Activated naive CD4-positive, alpha-beta T cell treated with anti-CD3 and anti-CD28 coated beads, Interleukin-2, amount 10 ng/mL, durations not matched to agents 7 days and 5 days (primary cell): ENCODE data around the gene KNSTRN.
A peak's percentile ranks its signal among the peaks of the same experiment; 100 is the strongest.

ENCODE experiments used
- CTCF ChIA-PET: fragments of 350-600 bp; sonication (Branson Sonifier 250); formaldehyde crosslinking; loops from one replicate; lab custom pipeline; 2021; ENCODE audit warnings: antibody characterized with exemption; lab: Charles Lee
- DNase-seq: peaks from one replicate; pipeline ENCODE4 v3.0.0-alpha.2; 2020
- H3K27ac Mint-ChIP-seq: one replicate; pipeline ENCODE4 v1.8.0; 2021; ENCODE audit warnings: mild to moderate bottlenecking, moderate library complexity, mixed read lengths
- H3K27me3 Mint-ChIP-seq: one replicate; pipeline ENCODE4 v1.8.0; 2021; ENCODE audit warnings: mild to moderate bottlenecking, mixed read lengths
- H3K36me3 Mint-ChIP-seq: one replicate; pipeline ENCODE4 v1.8.0; 2021; ENCODE audit warnings: mixed read lengths
- H3K4me1 Mint-ChIP-seq: one replicate; pipeline ENCODE4 v1.8.0; 2021; ENCODE audit warnings: mixed read lengths
- H3K4me3 Mint-ChIP-seq: one replicate; pipeline ENCODE4 v1.8.0; 2021; ENCODE audit warnings: mild to moderate bottlenecking, moderate library complexity, mixed read lengths
- H3K9me3 Mint-ChIP-seq: one replicate; pipeline ENCODE4 v1.8.0; 2021; ENCODE audit warnings: mixed read lengths

Gene KNSTRN

DNA sequence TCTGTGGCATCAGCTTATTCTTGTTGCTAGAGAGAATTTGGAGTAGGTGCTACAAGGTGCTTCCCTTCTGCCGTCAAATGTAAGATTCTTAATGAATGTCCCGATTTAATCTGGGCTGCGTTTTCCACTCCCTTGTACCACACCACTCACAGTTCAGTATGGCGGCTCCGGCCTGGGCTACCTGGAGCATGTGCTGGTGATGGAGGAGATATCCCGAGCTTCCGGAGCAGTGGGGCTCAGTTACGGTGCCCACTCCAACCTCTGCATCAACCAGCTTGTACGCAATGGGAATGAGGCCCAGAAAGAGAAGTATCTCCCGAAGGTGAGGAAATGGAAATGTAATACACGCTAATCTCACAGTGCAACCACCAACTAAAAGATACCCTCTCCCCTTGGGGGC, 28.0 kb downstream of the KNSTRN start:
- peaks cover 50% of the 10 kb centered on the region for H3K36me3 Mint-ChIP-seq
- no peak overlapping the region for H3K4me3 Mint-ChIP-seq
- H3K27ac Mint-ChIP-seq, result no peak overlapping the region
- H3K4me1 Mint-ChIP-seq, result peaks cover 36% of the 10 kb centered on the region
- DNase-seq, result no peak
- H3K27me3 Mint-ChIP-seq, result no peaks in the 10 kb centered on the region
- H3K9me3 Mint-ChIP-seq, result no peaks in the 10 kb centered on the region
- CTCF ChIA-PET, result interaction anchor here (0.8 to 2.2 kb wide), 4 partner anchors 11 to 73 kb away, joined by 3 to 10 read pairs (median 4); no protein-coding TSS in a partner anchor

DNA sequence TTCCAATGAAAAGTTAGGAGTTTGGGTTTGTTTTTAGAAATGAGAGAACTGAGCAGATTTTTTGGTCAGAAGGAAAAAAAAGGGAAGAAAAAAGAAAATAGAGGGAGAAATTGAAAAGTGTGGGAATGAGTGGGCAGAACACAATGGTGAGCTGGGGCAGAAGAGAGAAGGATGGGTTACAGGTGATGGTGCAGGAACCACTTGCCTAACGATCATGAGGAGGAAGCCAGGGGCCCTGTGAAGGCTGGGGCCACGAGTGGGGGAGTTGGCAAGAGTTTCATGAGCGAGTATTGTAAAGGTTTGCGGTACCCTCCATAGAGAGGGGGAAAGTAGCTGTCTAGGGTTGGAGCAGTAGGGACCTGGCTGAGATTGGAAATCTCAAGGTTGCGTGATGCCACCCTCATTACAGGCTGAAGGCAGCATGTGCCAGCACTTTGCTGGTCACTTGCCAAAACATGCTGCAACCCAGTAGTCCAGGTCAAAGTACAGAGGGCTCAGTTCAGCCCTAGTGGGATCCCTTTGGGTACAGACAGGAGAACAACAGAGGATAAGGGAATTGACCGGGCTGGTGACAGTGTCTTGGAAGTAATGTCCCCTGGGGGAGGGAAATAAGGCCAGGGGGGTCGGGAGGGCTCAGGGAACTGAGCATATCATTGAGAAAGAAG, 29.7 kb downstream of the KNSTRN start:
- DNase-seq, result no peak
- Mint-ChIP-seq H3K4me1 (peaks cover 24% of the 10 kb centered on the region), H3K9me3 (no peaks in the 10 kb centered on the region), H3K36me3 (peaks cover 52% of the 10 kb centered on the region), H3K4me3 (no peak overlapping the region), H3K27me3 (no peaks in the 10 kb centered on the region), H3K27ac (no peak overlapping the region)
- CTCF ChIA-PET, result interaction anchor here (1.4 kb wide), 1 partner anchor 74 kb away, joined by 4 read pairs; no protein-coding TSS in a partner anchor

GRCh38 chr15:40413036-40413435, 30.5 kb downstream of the KNSTRN start:
- H3K36me3 Mint-ChIP-seq, result peaks cover 51% of the 10 kb centered on the region
- CTCF ChIA-PET, result interaction anchor here (1.3 to 1.4 kb wide), 2 partner anchors 69 to 75 kb away, joined by 3 to 4 read pairs; no protein-coding TSS in a partner anchor
- no peaks in the 10 kb centered on the region for H3K9me3 Mint-ChIP-seq
- no peak overlapping the region for H3K4me3 Mint-ChIP-seq
- no peak overlapping the region for H3K27ac Mint-ChIP-seq
- H3K27me3 Mint-ChIP-seq, result no peaks in the 10 kb centered on the region
- DNase-seq, result no peak
- H3K4me1 Mint-ChIP-seq, result peaks cover 16% of the 10 kb centered on the region

DNA sequence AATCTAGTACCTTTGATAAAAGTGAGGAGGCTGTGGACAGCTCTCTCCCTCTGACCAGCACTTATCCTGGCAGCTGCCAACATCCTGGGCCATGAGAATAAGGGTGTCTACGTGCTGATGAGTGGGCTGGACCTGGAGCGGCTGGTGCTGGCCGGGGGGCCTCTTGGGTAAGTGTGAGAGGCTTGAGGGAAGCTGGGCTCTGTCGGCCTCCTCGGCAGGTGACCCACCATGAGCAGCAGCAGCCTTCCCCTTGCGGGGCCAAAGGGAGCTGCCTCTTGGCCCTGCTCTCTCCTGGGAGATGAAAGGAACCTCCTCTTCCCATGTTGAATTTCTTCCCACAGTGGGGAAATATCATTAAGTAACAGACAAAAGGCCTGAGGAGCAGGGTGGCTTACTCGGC, 32.3 kb downstream of the KNSTRN start:
- H3K4me3 Mint-ChIP-seq, result no peak overlapping the region
- peak overlapping the region; percentile 55 for H3K27ac Mint-ChIP-seq
- CTCF ChIA-PET, result interaction anchor here (1.2 kb wide), 1 partner anchor 11 kb away, joined by 3 read pairs; no protein-coding TSS in a partner anchor
- no peaks in the 10 kb centered on the region for H3K27me3 Mint-ChIP-seq
- no peaks in the 10 kb centered on the region for H3K9me3 Mint-ChIP-seq
- peaks cover 41% of the 10 kb centered on the region for H3K36me3 Mint-ChIP-seq
- no peak for DNase-seq
- peaks cover 4% of the 10 kb centered on the region for H3K4me1 Mint-ChIP-seq

DNA sequence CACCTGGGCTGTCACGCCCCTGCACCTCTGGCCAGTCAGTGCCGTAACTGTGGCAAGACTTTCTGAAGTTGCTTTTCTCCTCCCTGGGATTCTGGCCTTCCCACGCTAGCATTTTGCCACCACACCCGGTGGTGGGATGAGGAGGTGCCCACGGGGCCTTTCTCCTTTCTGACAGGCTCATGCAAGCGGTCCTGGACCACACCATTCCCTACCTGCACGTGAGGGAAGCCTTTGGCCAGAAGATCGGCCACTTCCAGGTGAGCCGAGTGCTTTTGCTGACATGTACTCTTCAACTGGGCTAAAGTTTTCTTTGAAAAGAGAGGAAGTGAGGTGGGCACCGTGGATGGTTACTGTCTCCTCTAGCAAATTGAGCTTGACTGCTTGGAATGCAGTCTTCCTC, 32.7 kb downstream of the KNSTRN start:
- H3K27ac Mint-ChIP-seq, result no peak overlapping the region
- CTCF ChIA-PET, result interaction anchor here (1.0 to 1.2 kb wide), 2 partner anchors 10 to 77 kb away, joined by 3 read pairs; no protein-coding TSS in a partner anchor
- no peak overlapping the region for H3K4me3 Mint-ChIP-seq
- H3K27me3 Mint-ChIP-seq, result no peaks in the 10 kb centered on the region
- no peaks in the 10 kb centered on the region for H3K9me3 Mint-ChIP-seq
- H3K36me3 Mint-ChIP-seq, result peaks cover 39% of the 10 kb centered on the region
- H3K4me1 Mint-ChIP-seq, result peaks cover under 1% of the 10 kb centered on the region
- DNase-seq, result no peak

GRCh38 chr15:40416056-40416455, 33.5 kb downstream of the KNSTRN start:
- CTCF ChIA-PET, result interaction anchor here (1.0 kb wide), 1 partner anchor 78 kb away, joined by 3 read pairs; no protein-coding TSS in a partner anchor
- DNase-seq, result no peak
- peaks cover 3% of the 10 kb centered on the region for H3K27me3 Mint-ChIP-seq
- no peak overlapping the region for H3K27ac Mint-ChIP-seq
- peaks cover 33% of the 10 kb centered on the region for H3K36me3 Mint-ChIP-seq
- H3K4me3 Mint-ChIP-seq, result no peak overlapping the region
- H3K4me1 Mint-ChIP-seq, result no peaks in the 10 kb centered on the region
- no peaks in the 10 kb centered on the region for H3K9me3 Mint-ChIP-seq

DNA sequence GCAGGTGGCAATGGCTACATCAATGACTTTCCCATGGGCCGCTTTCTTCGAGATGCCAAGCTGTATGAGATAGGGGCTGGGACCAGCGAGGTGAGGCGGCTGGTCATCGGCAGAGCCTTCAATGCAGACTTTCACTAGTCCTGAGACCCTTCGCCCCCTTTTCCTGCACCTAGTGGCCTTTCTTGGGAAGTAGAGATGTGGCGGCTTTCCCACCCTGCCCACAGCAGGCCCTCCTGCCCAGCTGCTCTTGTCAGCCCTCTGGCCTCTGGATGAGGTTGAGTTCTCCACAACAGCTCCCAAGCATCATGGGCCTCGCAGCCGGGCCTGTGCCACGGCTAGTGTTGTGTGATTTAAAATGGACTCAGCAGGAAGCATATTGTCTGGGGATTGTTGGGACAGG, 35.6 kb downstream of the KNSTRN start:
- Mint-ChIP-seq H3K4me1 (no peaks in the 10 kb centered on the region), H3K4me3 (no peak overlapping the region), H3K36me3 (peaks cover 18% of the 10 kb centered on the region), H3K27me3 (peaks cover 10% of the 10 kb centered on the region), H3K27ac (no peak overlapping the region), H3K9me3 (no peaks in the 10 kb centered on the region)
- CTCF ChIA-PET, result interaction anchor here (1.2 to 10.4 kb wide), 4 partner anchors 49 to 143 kb away, joined by 3 to 152 read pairs (median 3); partner anchors contain the start of gene CCDC9B
- no peak for DNase-seq

DNA sequence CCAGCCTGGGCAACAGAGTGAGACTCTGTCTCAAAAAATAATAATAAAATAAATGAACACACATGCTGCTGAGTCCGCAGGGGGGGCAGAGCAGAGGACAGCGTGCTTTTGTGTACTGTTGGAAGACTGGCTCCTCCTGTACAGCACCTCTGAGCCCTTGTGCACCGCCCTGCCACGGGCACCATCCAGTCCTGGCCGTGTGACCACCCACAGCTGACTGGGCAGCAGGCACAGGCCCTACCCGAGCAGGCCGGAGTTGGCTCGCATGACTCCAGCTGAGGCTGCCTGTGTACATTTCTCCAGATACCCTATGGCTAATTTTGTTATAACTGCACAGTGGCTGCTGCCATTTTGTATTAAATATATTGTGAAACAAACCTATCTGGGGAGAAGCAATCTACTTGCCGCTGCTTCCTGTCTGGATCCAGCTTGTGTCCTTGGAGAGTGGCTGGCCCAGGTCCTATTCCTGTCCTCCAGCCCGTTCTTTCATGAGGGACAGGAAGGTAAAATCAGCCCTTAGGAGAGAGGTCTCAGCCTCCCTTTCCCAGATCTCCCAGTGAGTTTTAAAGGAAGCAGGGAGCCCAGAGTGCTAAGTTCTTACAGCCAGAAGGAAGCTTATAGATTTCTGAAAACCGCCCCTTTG, 37.7 kb downstream of the KNSTRN start:
- Mint-ChIP-seq H3K27ac (no peak overlapping the region), H3K27me3 (peaks cover 10% of the 10 kb centered on the region), H3K36me3 (peaks cover 8% of the 10 kb centered on the region), H3K4me3 (no peak overlapping the region), H3K4me1 (no peaks in the 10 kb centered on the region), H3K9me3 (no peaks in the 10 kb centered on the region)
- no peak for DNase-seq
- CTCF ChIA-PET, result interaction anchor here (0.7 to 10.4 kb wide), 11 partner anchors 12 to 105 kb away, joined by 3 to 152 read pairs (median 5); partner anchors contain the start of genes CCDC9B and IVD

DNA sequence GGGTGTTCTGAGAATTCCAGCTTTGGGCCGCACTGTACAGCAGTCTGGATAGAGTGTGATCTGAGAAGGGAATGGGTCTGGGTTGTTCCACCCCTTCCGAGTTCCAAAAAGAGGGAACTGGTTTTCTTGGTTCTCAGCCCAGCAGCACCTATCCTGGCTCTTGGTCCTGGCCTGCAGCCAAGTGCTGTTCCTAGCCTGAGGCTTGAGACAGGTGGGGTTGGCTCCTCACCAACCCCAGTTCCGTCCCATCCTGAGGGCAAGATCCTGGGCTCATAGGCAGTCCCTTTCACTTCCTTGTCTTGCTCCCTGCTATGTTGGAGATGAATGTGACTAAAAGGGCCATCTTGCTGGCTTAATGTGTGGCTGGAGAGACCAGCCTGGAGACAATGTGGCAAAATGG, 38.3 kb downstream of the KNSTRN start:
- Mint-ChIP-seq H3K4me3 (no peak overlapping the region), H3K27me3 (peaks cover 10% of the 10 kb centered on the region), H3K9me3 (no peaks in the 10 kb centered on the region), H3K27ac (no peak overlapping the region), H3K36me3 (peaks cover 4% of the 10 kb centered on the region), H3K4me1 (no peaks in the 10 kb centered on the region)
- CTCF ChIA-PET, result interaction anchor here (0.7 to 10.4 kb wide), 11 partner anchors 12 to 134 kb away, joined by 3 to 152 read pairs (median 5); partner anchors contain the start of genes CCDC9B and IVD
- DNase-seq, result no peak

DNA sequence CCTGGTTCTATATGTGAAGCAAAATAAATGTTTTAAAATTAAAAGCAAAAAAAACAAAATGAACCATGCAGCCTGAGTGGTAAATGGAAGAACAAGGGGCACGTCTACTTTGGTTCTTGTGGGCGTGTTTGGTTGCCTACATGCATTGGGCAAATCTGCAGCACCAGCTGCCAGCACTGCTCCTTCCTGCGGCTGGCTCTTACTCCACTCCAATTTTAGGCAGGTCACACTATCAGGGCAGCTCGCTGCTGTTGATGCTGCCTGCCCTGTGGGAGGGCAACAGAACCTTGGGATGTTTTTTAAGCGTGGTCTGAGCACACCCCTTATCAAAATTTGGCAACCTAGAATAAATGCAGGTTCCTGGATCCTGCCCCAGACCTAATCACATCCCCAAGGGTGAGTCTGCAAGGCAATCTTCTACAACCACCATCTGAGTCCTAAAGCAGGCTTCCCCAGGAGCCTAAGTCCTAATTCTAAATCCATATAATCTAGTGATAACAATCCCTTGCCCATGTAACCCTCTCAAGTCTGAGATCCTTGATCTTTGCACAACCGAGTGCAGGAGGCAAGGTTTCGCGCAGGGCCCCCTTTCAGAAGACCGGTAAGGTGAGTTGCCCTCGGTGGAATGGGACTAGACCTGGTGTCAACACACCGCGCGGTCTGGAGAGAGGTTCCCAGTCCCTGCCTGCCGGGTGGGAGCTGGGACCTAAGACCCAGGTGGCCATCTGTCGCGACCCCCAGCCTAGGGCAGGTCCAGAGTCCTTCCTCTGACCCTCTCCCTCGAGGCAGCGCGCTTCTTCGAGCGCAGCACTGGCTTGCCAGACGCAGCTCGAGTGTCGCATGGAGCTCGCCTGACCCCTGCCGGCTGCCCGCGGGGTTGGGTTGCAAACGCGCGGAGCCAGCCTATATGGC, 39.0 kb downstream of the KNSTRN start:
- H3K4me3 Mint-ChIP-seq, result no peak overlapping the region
- peaks cover 4% of the 10 kb centered on the region for H3K36me3 Mint-ChIP-seq
- H3K27me3 Mint-ChIP-seq, result peaks cover 10% of the 10 kb centered on the region
- H3K4me1 Mint-ChIP-seq, result no peaks in the 10 kb centered on the region
- H3K27ac Mint-ChIP-seq, result no peak overlapping the region
- CTCF ChIA-PET, result interaction anchor here (0.7 to 10.4 kb wide), 21 partner anchors 8 to 141 kb away, joined by 3 to 152 read pairs (median 4); partner anchors contain the start of genes CCDC9B, IVD and PLCB2
- peak; percentile 88 for DNase-seq
- H3K9me3 Mint-ChIP-seq, result no peaks in the 10 kb centered on the region

DNA sequence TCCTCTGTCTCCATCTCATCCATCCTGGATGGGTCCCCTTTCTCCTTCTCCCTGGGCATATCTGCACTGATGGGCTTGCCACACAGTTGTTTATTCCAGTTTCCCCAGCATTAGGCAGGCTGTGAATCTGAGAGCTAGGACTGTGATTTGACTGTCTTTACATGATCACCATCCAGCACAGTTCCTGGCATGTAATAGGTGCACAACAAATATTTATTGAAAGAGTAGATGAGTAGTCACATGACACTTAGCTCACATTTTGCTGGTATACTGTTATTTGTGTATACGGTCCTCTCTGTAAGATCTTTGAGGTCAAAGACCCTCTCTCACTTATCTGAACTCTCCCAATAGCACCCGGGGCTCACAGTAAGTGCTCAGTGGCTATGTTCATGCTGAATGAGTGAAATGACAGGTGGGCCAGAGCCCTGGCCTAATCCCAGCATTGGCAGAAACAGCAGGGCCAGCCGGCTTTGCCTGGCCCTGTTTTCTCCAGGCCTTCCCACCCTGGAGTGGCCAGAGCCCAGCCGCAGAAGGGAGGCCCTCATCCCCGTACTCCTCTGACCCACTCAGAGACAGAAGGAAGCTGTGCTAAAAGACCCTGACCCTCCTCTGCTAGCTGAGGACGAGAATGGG, 42.1 kb downstream of the KNSTRN start:
- Mint-ChIP-seq H3K4me3 (no peak overlapping the region), H3K27me3 (peaks cover 22% of the 10 kb centered on the region), H3K9me3 (no peaks in the 10 kb centered on the region), H3K4me1 (no peaks in the 10 kb centered on the region), H3K36me3 (peaks cover 2% of the 10 kb centered on the region), H3K27ac (no peak overlapping the region)
- no peak for DNase-seq
- CTCF ChIA-PET, result interaction anchor here (0.8 to 10.4 kb wide), 9 partner anchors 27 to 147 kb away, joined by 3 to 152 read pairs (median 3); partner anchors contain the start of gene CCDC9B

DNA sequence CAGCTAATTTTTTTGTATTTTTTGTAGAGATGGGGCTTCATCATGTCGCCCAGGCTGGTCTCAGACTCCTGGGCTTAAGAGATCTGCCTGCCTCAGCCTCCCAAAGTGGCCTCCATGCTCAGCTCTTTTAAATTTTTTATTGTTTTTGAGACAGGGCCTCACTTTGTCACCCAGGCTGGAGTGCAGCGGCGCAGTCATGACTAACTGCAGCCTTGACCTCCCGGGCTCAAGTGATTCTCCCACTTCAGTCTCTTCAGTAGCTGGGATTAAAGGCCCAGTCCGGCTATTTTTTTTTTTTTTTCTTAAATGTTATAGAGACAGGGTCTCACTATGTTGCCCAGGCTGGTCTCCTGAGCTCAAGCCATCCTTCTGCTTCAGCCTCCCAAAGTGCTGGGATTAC, 43.2 kb downstream of the KNSTRN start:
- DNase-seq, result no peak
- CTCF ChIA-PET, result interaction anchor here (1.1 to 10.4 kb wide), 5 partner anchors 11 to 112 kb away, joined by 3 to 152 read pairs (median 4); partner anchors contain the start of gene CCDC9B
- H3K27me3 Mint-ChIP-seq, result peaks cover 32% of the 10 kb centered on the region
- no peaks in the 10 kb centered on the region for H3K9me3 Mint-ChIP-seq
- no peaks in the 10 kb centered on the region for H3K36me3 Mint-ChIP-seq
- no peak overlapping the region for H3K27ac Mint-ChIP-seq
- no peaks in the 10 kb centered on the region for H3K4me1 Mint-ChIP-seq
- no peak overlapping the region for H3K4me3 Mint-ChIP-seq

DNA sequence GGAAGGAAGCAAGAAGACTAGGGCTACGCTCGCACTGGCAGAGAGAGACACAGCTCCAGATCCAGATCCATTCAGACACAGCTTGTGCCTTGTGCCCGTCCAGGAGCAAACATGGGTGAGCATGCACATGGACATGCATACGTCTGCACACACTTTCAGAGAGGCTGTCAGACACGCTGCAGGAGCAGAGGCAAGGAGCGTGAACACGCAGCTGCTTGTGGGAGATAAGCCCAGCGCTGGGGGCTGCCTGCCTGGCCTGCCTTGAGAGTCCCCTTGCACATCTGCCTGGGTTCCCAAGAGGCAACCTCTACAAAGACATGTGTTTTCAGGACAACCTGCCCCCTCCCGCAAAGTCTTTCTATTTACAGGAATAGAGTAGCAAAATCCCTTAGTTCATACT, 44.7 kb downstream of the KNSTRN start:
- Mint-ChIP-seq H3K27me3 (peaks cover 24% of the 10 kb centered on the region), H3K27ac (no peak overlapping the region), H3K4me3 (no peak overlapping the region), H3K36me3 (no peaks in the 10 kb centered on the region), H3K4me1 (no peaks in the 10 kb centered on the region), H3K9me3 (no peaks in the 10 kb centered on the region)
- CTCF ChIA-PET, result interaction anchor here (1.9 to 10.4 kb wide), 2 partner anchors 58 to 86 kb away, joined by 5 to 152 read pairs; partner anchors contain the start of gene CCDC9B
- no peak for DNase-seq
